K562 (cell line): ENCODE measurements around the gene URI1. TPM values are rescaled to one million over a fixed set of nuclear protein-coding genes. Genes with fewer than 3 reads are reported as not detected.

ENCODE experiments used
- CBFA2T3 ChIP-seq: fragments of 450-650 bp; IDR thresholded peaks from 2 replicates; pipeline ENCODE4 v1.6.1; 2017
- CUX1 ChIP-seq: fragments of 200-800 bp; sonication (Bioruptor generic); IDR thresholded peaks from 2 replicates; pipeline ENCODE4 v1.6.1; 2016; ENCODE audit warnings: missing genetic modification characterization, missing compliant biosample characterization
- CXXC5 ChIP-seq: fragments of 250-450 bp; sonication (Bioruptor Pico); IDR thresholded peaks from 2 replicates; pipeline ENCODE4 v1.8.0; 2022; ENCODE audit warnings: inconsistent platforms, mild to moderate bottlenecking, moderate library complexity
- DACH1 ChIP-seq: fragments of 450-650 bp; IDR thresholded peaks from 2 replicates; pipeline ENCODE4 v1.6.1; 2018; ENCODE audit not compliant: partially characterized antibody
- EP400 ChIP-seq: fragments of 450-650 bp; IDR thresholded peaks from 2 replicates; pipeline ENCODE4 v1.6.1; 2017; ENCODE audit warnings: antibody characterized with exemption, mild to moderate bottlenecking, moderate library complexity
- FOXJ2 ChIP-seq: fragments of 200-800 bp; sonication (Bioruptor generic); IDR thresholded peaks from 2 replicates; pipeline ENCODE4 v1.6.1; 2016; ENCODE audit warnings: missing genetic modification characterization, missing compliant biosample characterization
- HOXB6 ChIP-seq: fragments of 250-450 bp; sonication (Bioruptor Pico); IDR thresholded peaks from 2 replicates; pipeline ENCODE4 v1.5.1; 2022; ENCODE audit warnings: mild to moderate bottlenecking, borderline replicate concordance
- MAFF ChIP-seq: IDR thresholded peaks from 2 replicates; pipeline ENCODE4 v1.6.1; 2012; ENCODE audit warnings: low read length, improper control_type of control experiment
- NFIC ChIP-seq: fragments of 450-650 bp; IDR thresholded peaks from 2 replicates; pipeline ENCODE4 v1.6.1; 2017; ENCODE audit warnings: mild to moderate bottlenecking, inconsistent platforms
- PURB ChIP-seq: sonication (generic); formaldehyde crosslinking; IDR thresholded peaks from 2 replicates; pipeline ENCODE4 v1.9.0; 2021; ENCODE audit warnings: low read depth, mild to moderate bottlenecking, missing genetic modification reagents
- RCOR1 ChIP-seq, 2 experiments: IDR thresholded peaks; 2 replicates each; pipeline ENCODE4 v1.6.1; 2012; ENCODE audit warnings: low read depth in 2 of 2, low read length in 2 of 2, borderline replicate concordance in 1 of 2, improper control_type of control experiment in 1 of 2
- SMAD2 ChIP-seq: fragments of 150-350 bp; IDR thresholded peaks from 2 replicates; pipeline ENCODE4 v1.6.1; 2014; ENCODE audit warnings: low read depth, mild to moderate bottlenecking, low read length
- TAL1 ChIP-seq: fragments of 450-650 bp; IDR thresholded peaks from 2 replicates; pipeline ENCODE4 v1.6.1; 2016; ENCODE audit warnings: mild to moderate bottlenecking
- ZBTB40 ChIP-seq, 2 experiments: fragments of 450-650 bp in 1 of 2; sonication (generic) in 1 of 2; formaldehyde crosslinking in 1 of 2; IDR thresholded peaks; 2 replicates each; pipeline versions ENCODE4 v1.7.1 to v1.9.0; 2016 to 2022; ENCODE audit warnings: inconsistent platforms in 1 of 2, mild to moderate bottlenecking in 1 of 2, missing genetic modification reagents in 1 of 2
- ZNF311 ChIP-seq: fragments of 250-450 bp; sonication (Bioruptor Pico); IDR thresholded peaks from 2 replicates; pipeline ENCODE4 v1.4.0; 2020; ENCODE audit warnings: mild to moderate bottlenecking, moderate library complexity
- ZNF316 ChIP-seq: fragments of 450-650 bp; IDR thresholded peaks from 2 replicates; pipeline ENCODE4 v1.6.1; 2016
- polyA plus RNA-seq, 8 experiments: library from polyadenylated mRNA; depleted of rRNA in 4 of 8; stranded (reverse) in 5 of 8; unstranded in 3 of 8; fragments of >200 nt; fragmentation: Nextera tagmentation in 2 of 8; fragmentation: Illumina TruSeq in 1 of 8; extraction: Ambion mirVana in 2 of 8; extraction: Trizol in 1 of 8; gene quantifications; 2 replicates each; pipeline versions ENCODE4 v1.2.1 to v1.2.3, GENCODE V29; 2011 to 2014; ENCODE audit warnings: inconsistent platforms in 1 of 8, missing spikeins in 1 of 8
- total RNA-seq, 7 experiments: library from RNA; depleted of rRNA in 6 of 7; stranded (reverse); fragments of >200 nt in 6 of 7; fragmentation: Illumina TruSeq in 2 of 7; extraction: Trizol in 2 of 7; gene quantifications; 2 replicates each; pipeline versions ENCODE4 v1.2.1 to v1.2.3, GENCODE V29; 2011 to 2021; ENCODE audit warnings: low replicate concordance in 1 of 7

URI1 gene
- total and polyA plus RNA-seq, 9 of the 15 experiments (the other 6 are each of a cell fraction or from before 2014, with no cell fraction given) = 16.9 to 87.4 (median 63.9) TPM

GRCh38 chr19:29896802-29897201 is 45.2 kb upstream of the URI1 start (continued):
- TF ChIP-seq SMAD2 (no peak), CUX1 (CRISPR knock-in tag) (no peak), EP400 (no peak), DACH1 (no peak), ZNF311 (CRISPR knock-in tag) (no peak), ZBTB40 (IDR thresholded peaks at IDR 0.05) (no peak), ZBTB40 (CRISPR knock-in tag; IDR thresholded peaks at IDR 0.05) (no peak), CBFA2T3 (peak; percentile 61), RCOR1 (IDR thresholded peaks at IDR 0.05; ENCODE audit: borderline replicate concordance in 1 of 2, low read depth in 2 of 2, low read length in 2 of 2) (peak in 1 of 2 experiments; percentile 87; a peak in 3 of 4 replicates), PURB (CRISPR knock-in tag) (no peak), HOXB6 (CRISPR knock-in tag) (no peak), TAL1 (peak; percentile 20; the same call in 1 of the 2 replicates), FOXJ2 (tag) (0 out of 2 replicates have a peak, but pooled peaks have one; percentile 37), ZNF316 (peak; percentile 78), CXXC5 (CRISPR knock-in tag) (0 out of 2 replicates have a peak, but pooled peaks have one; percentile 13), MAFF (peak; percentile 86), NFIC (peak; percentile 50)
